HG03095 (cell line): ENCODE measurements around the gene IDH3B.

Experiments used
- ATAC-seq: cut with Tn5 transposase; IDR thresholded peaks from one replicate; pipeline ENCODE4 v1.9.1; 2021; ENCODE audit warnings: moderate library complexity; ENCODE audit not compliant: unreplicated experiment

IDH3B gene

GRCh38 chr20:2624190-2624589, 39.8 kb downstream of the IDH3B start:
- ATAC-seq = no peak

- ATAC-seq = no peak
These were observed 43.9 kb downstream of the IDH3B start for GRCh38 chr20:2619961-2620595.

GRCh38 chr20:2619337-2619736, 44.7 kb downstream of the IDH3B start:
- ATAC-seq = no peak

GRCh38 chr20:2618815-2619214, 45.2 kb downstream of the IDH3B start:
- no peak for ATAC-seq

DNA sequence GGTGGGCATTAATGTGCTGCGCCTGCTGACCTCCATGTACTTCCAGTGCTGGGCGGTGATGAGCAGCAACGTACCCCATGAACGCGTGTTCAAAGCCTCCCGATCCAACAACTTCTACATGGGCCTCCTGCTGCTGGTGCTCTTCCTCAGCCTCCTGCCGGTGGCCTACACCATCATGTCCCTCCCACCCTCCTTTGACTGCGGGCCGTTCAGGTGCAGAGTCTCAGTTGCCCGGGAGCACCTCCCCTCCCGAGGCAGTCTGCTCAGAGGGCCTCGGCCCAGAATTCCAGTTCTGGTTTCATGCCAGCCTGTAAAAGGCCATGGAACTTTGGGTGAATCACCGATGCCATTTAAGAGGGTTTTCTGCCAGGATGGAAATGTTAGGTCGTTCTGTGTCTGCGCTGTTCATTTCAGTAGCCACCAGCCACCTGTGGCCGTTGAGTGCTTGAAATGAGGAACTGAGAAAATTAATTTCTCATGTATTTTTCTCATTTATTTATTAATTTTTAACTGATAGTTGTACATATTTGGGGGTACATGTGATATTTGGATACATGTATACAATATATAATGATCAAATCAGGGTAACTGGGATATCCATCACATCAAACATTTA, 46.8 kb downstream of the IDH3B start:
- no peak for ATAC-seq

- ATAC-seq = no peak
These were observed 47.4 kb downstream of the IDH3B start for GRCh38 chr20:2616634-2617033.

DNA sequence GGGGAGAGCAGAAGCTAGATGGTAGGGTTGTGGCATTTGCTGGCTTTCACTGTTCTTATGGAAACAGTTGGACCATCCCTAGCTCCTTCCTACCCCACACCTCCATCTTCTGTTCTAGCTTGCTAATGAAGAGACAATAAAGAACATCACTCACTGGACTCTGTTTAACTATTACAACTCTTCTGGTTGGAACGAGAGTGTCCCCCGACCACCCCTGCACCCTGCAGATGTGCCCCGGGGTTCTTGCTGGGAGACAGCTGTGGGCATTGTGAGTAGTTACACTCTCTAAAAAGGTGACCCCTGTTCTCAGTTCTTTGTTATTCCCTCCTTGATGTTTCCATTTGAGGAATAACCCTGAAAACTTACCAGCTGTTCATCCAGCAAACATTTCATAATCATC, 51.9 kb downstream of the IDH3B start:
- no peak for ATAC-seq

- no peak for ATAC-seq
These were observed 52.9 kb downstream of the IDH3B start for GRCh38 chr20:2610941-2611720.

- no peak for ATAC-seq
These were observed 53.7 kb downstream of the IDH3B start for GRCh38 chr20:2610326-2610725.
